ENCODE measurements around the gene GPSM1. TPM values are rescaled to one million over a fixed set of nuclear protein-coding genes. Genes with fewer than 3 reads are reported as not detected.

Gene GPSM1
- total RNA-seq, 1 donor from 2014 or later, result 59.4 TPM

- Histone ChIP-seq H3K79me2 (ENCODE audit: insufficient read depth, low read length) (peaks cover 38% of the 10 kb centered on the region), H3K27ac (ENCODE audit: low read depth, low read length) (peak overlapping the region; percentile 55), H3K9me3 (ENCODE audit: insufficient read depth, low read depth, low read length) (no peaks in the 10 kb centered on the region), H2AFZ (ENCODE audit: low read depth, low read length) (no peak overlapping the region), H3K4me3 (ENCODE audit: insufficient read depth, low read depth, low read length) (no peak overlapping the region), H3K9ac (ENCODE audit: low read length) (peak overlapping the region; percentile 59), H3K4me2 (ENCODE audit: low read length) (peak overlapping the region; percentile 61), H4K20me1 (ENCODE audit: insufficient read depth, low read length) (peaks cover 83% of the 10 kb centered on the region), H3K36me3 (ENCODE audit: insufficient read depth, low read length) (peaks cover 2% of the 10 kb centered on the region), H3K4me1 (ENCODE audit: insufficient read depth, low read length) (peaks cover 16% of the 10 kb centered on the region), H3K27me3 (ENCODE audit: insufficient read depth, low read length) (no peaks in the 10 kb centered on the region)
- H3K4me1 Mint-ChIP-seq (ENCODE audit: low read depth, unreplicated experiment), result no peaks in the 10 kb centered on the region
- H3K27me3 Mint-ChIP-seq (ENCODE audit: low read depth, unreplicated experiment), result no peaks in the 10 kb centered on the region
- H3K36me3 Mint-ChIP-seq (ENCODE audit: low read depth, unreplicated experiment), result peaks cover 3% of the 10 kb centered on the region
- H3K27ac Mint-ChIP-seq (ENCODE audit: unreplicated experiment), result no peak overlapping the region
- H3K4me3 Mint-ChIP-seq (ENCODE audit: unreplicated experiment), result no peak overlapping the region
- peak; percentile 48 for DNase-seq (ENCODE audit: low read depth)
- no peaks in the 10 kb centered on the region for H3K9me3 Mint-ChIP-seq (ENCODE audit: unreplicated experiment)
- no peak for FAIRE-seq
- no peak for TF ChIP-seq CTCF (IDR thresholded peaks at IDR 0.05; ENCODE audit: insufficient read depth, low read depth, low read length)
- TF ChIP-seq EZH2 (IDR thresholded peaks at IDR 0.05; ENCODE audit: insufficient read depth, low read length), result no peak
Observed at GRCh38 chr9:136336156-136336870, 9.0 kb downstream of the GPSM1 start.

- Histone ChIP-seq H4K20me1 (ENCODE audit: insufficient read depth, low read length) (peaks cover 80% of the 10 kb centered on the region), H2AFZ (ENCODE audit: low read depth, low read length) (no peak overlapping the region), H3K27ac (ENCODE audit: low read depth, low read length) (no peak overlapping the region), H3K4me3 (ENCODE audit: insufficient read depth, low read depth, low read length) (no peak overlapping the region), H3K79me2 (ENCODE audit: insufficient read depth, low read length) (peaks cover 32% of the 10 kb centered on the region), H3K9me3 (ENCODE audit: insufficient read depth, low read depth, low read length) (no peaks in the 10 kb centered on the region), H3K27me3 (ENCODE audit: insufficient read depth, low read length) (no peaks in the 10 kb centered on the region), H3K4me2 (ENCODE audit: low read length) (no peak overlapping the region), H3K36me3 (ENCODE audit: insufficient read depth, low read length) (peaks cover 2% of the 10 kb centered on the region), H3K4me1 (ENCODE audit: insufficient read depth, low read length) (peaks cover 16% of the 10 kb centered on the region), H3K9ac (ENCODE audit: low read length) (no peak overlapping the region)
- TF ChIP-seq CTCF (IDR thresholded peaks at IDR 0.05; ENCODE audit: insufficient read depth, low read depth, low read length), result no peak
- no peak for TF ChIP-seq EZH2 (IDR thresholded peaks at IDR 0.05; ENCODE audit: insufficient read depth, low read length)
- DNase-seq (ENCODE audit: low read depth), result no peak
- Mint-ChIP-seq H3K4me3 (ENCODE audit: unreplicated experiment) (no peak overlapping the region), H3K9me3 (ENCODE audit: unreplicated experiment) (no peaks in the 10 kb centered on the region), H3K36me3 (ENCODE audit: low read depth, unreplicated experiment) (peaks cover 3% of the 10 kb centered on the region), H3K27ac (ENCODE audit: unreplicated experiment) (no peak overlapping the region), H3K4me1 (ENCODE audit: low read depth, unreplicated experiment) (no peaks in the 10 kb centered on the region), H3K27me3 (ENCODE audit: low read depth, unreplicated experiment) (no peaks in the 10 kb centered on the region)
- FAIRE-seq, result no peak
Observed at GRCh38 chr9:136336881-136337280, 9.5 kb downstream of the GPSM1 start.
